ENCODE data around the gene VPS13A. TPM values are rescaled to one million over a fixed set of nuclear protein-coding genes. Genes with fewer than 3 reads are reported as not detected.
"Not testable (repeated sequence)": the region's sequence is repeated elsewhere in the genome, so short reads cannot be mapped to it uniquely, and the experiment has no call there.

Gene VPS13A
- total RNA-seq, 1 donor from 2014 or later: 50.2 TPM

- DNase-seq (ENCODE audit: low spot score): no peak
- intact Hi-C loops (cut with DNase I): no loop called here
Observed at GRCh38 chr9:77283991-77284390, 106.7 kb downstream of the VPS13A start.

GRCh38 chr9:77284616-77285015, 107.3 kb downstream of the VPS13A start:
- DNase-seq (ENCODE audit: low spot score): no peak
- intact Hi-C loops (cut with DNase I): no loop called here

GRCh38 chr9:77290373-77290772, 113.0 kb downstream of the VPS13A start:
- intact Hi-C loops (cut with DNase I): no loop called here
- no peak for DNase-seq (ENCODE audit: low spot score)

GRCh38 chr9:77291714-77292113, 114.4 kb downstream of the VPS13A start:
- intact Hi-C loops (cut with DNase I): no loop called here
- no peak for DNase-seq (ENCODE audit: low spot score)

GRCh38 chr9:77293949-77294348, 116.6 kb downstream of the VPS13A start:
- no peak for DNase-seq (ENCODE audit: low spot score)
- intact Hi-C loops (cut with DNase I): no loop called here

GRCh38 chr9:77304543-77304942, 127.2 kb downstream of the VPS13A start:
- intact Hi-C loops (cut with DNase I): no loop called here
- no peak for DNase-seq (ENCODE audit: low spot score)

GRCh38 chr9:77305622-77306400, 128.5 kb downstream of the VPS13A start:
- no peak for DNase-seq (ENCODE audit: low spot score)
- intact Hi-C loops (cut with DNase I): no loop called here

- intact Hi-C loops (cut with DNase I): no loop called here
- no peak for DNase-seq (ENCODE audit: low spot score)
Observed at GRCh38 chr9:77307166-77307565, 129.8 kb downstream of the VPS13A start.

- intact Hi-C loops (cut with DNase I): no loop called here
- DNase-seq (ENCODE audit: low spot score): no peak
Observed at GRCh38 chr9:77316058-77316457, 138.7 kb downstream of the VPS13A start.

- intact Hi-C loops (cut with DNase I): no loop called here
- DNase-seq (ENCODE audit: low spot score): no peak
Observed at GRCh38 chr9:77325058-77325457, 147.7 kb downstream of the VPS13A start.

GRCh38 chr9:77328102-77328501, 150.8 kb downstream of the VPS13A start:
- DNase-seq (ENCODE audit: low spot score): no peak
- intact Hi-C loops (cut with DNase I): no loop called here

- intact Hi-C loops (cut with DNase I): no loop called here
- DNase-seq (ENCODE audit: low spot score): no peak
Observed at GRCh38 chr9:77370064-77370463, 192.7 kb downstream of the VPS13A start.

- intact Hi-C loops (cut with DNase I): no loop called here
- no peak for DNase-seq (ENCODE audit: low spot score)
Observed at GRCh38 chr9:77374266-77374665, 196.9 kb downstream of the VPS13A start.

- DNase-seq (ENCODE audit: low spot score): no peak
- intact Hi-C loops (cut with DNase I): no loop called here
Observed at GRCh38 chr9:77375956-77376532, 198.7 kb downstream of the VPS13A start.

- intact Hi-C loops (cut with DNase I): no loop called here
- no peak for DNase-seq (ENCODE audit: low spot score)
Observed at GRCh38 chr9:77384406-77384805, 207.1 kb downstream of the VPS13A start.

- DNase-seq (ENCODE audit: low spot score): no peak
- intact Hi-C loops (cut with DNase I): no loop called here
Observed at GRCh38 chr9:77386187-77386586, 208.9 kb downstream of the VPS13A start.

GRCh38 chr9:77391834-77392233, 214.5 kb downstream of the VPS13A start:
- intact Hi-C loops (cut with DNase I): no loop called here

GRCh38 chr9:77392328-77392727, 215.0 kb downstream of the VPS13A start:
- intact Hi-C loops (cut with DNase I): no loop called here
- DNase-seq (ENCODE audit: low spot score): no peak

More at GRCh38 chr9:77391834-77392233, 214.5 kb downstream of the VPS13A start:
- no peak for DNase-seq (ENCODE audit: low spot score)

GRCh38 chr9:77398581-77398980, 221.2 kb downstream of the VPS13A start:
- intact Hi-C loops (cut with DNase I); DNase-seq (ENCODE audit: low spot score): not testable (repeated sequence)

- no peak for DNase-seq (ENCODE audit: low spot score)
- intact Hi-C loops (cut with DNase I): no loop called here
Observed at GRCh38 chr9:77399964-77400363, 222.6 kb downstream of the VPS13A start.

GRCh38 chr9:77402286-77402685, 225.0 kb downstream of the VPS13A start:
- DNase-seq (ENCODE audit: low spot score): no peak
- intact Hi-C loops (cut with DNase I): no loop called here
